ENCODE data around the gene PIGW.

The PIGW gene

DNA sequence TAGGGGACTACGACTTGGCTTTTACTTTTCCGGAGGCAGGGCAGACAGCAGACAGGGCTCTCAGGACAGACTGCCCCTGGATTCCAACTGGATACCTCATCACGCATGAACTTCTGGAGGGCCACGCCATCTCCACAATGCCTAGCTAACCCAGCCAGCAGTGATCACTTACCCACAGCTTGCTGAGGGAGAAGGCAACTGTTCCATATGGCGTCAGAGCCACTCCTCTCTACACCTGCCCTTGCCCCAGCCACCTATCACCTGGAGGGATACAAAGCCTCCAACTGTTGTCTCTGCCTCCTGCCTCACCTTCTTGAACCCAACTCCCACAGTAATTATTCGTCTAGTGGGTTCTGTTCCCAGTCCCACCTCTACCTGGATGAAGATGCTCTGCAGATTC, 8.9 kb upstream of the PIGW start:
- Histone ChIP-seq H3K9me3 (ENCODE audit: control insufficient read depth, low read length) (no peaks in the 10 kb centered on the region), H3K36me3 (ENCODE audit: control insufficient read depth, insufficient read depth, low read length) (peaks cover 19% of the 10 kb centered on the region)
- DNase-seq = no peak

DNA sequence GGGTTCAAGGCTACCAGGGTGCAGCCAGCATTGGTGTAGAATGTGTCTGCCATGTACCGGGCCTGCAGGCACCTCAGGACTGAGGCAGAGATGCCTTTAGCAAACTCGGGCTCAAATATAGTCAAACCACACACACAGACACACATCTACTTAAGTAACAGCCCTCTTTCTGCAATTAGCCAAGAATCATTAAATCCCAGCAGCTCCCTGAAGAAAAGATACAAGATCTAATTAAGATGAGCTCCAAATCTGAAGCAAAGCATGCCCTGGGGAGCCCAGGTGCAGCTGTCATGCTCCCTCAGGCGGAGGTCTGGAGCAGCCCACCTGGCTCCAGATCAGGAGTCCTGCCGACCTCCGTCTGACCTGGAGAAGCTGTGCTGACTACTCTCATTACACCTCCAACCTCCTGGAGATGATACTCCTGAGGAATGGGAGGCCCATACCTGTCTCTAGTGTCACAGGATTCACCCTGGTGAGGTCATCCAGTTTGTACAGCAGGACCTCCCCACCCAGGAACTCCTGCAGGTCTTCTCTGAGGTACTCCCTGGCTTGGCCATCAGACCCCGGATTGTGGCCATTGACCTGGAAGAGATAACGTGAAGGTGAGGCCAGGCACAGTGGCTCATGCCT, 7.1 kb upstream of the PIGW start:
- Histone ChIP-seq H3K9me3 (ENCODE audit: control insufficient read depth, low read length) (no peaks in the 10 kb centered on the region), H3K27ac (ENCODE audit: insufficient read depth, low read length, poor library complexity, severe bottlenecking) (no peak overlapping the region), H3K36me3 (ENCODE audit: control insufficient read depth, insufficient read depth, low read length) (peaks cover 20% of the 10 kb centered on the region), H3K4me3 (ENCODE audit: insufficient read depth, low read depth, low read length, poor library complexity, severe bottlenecking) (no peak overlapping the region), H3K27me3 (replicated peaks; ENCODE audit: control insufficient read depth, insufficient read depth, low read length, poor library complexity, severe bottlenecking) (no peaks in the 10 kb centered on the region), H3K4me1 (ENCODE audit: control insufficient read depth, insufficient read depth, low read length, poor library complexity, severe bottlenecking) (no peaks in the 10 kb centered on the region)
- no peak for DNase-seq

More for the DNA sequence above, 8.9 kb upstream of the PIGW start:
- no peak overlapping the region for H3K27ac ChIP-seq (ENCODE audit: insufficient read depth, low read length, poor library complexity, severe bottlenecking)
- no peaks in the 10 kb centered on the region for H3K27me3 ChIP-seq (replicated peaks; ENCODE audit: control insufficient read depth, insufficient read depth, low read length, poor library complexity, severe bottlenecking)
- no peaks in the 10 kb centered on the region for H3K4me1 ChIP-seq (ENCODE audit: control insufficient read depth, insufficient read depth, low read length, poor library complexity, severe bottlenecking)
- no peak overlapping the region for H3K4me3 ChIP-seq (ENCODE audit: insufficient read depth, low read depth, low read length, poor library complexity, severe bottlenecking)

DNA sequence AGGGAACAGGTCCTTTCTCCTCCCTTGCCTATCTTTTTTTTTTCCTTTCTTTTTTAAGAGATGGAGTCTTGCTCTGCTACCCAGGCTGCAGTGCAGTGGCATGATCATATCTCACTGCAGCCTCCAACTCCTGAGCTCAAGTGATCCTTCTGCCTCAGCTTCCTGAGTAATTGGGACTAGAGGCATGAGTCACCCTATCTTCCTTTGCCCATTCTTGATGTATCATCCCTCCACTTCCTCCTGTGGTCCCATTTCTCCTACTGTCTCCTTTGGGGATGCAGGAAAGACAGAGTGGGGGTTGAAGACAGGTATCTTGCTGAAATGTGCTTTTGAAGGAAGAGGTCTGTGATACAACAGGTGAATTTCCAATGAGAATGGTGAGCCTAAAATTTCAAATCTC, 5.7 kb upstream of the PIGW start:
- H3K27me3 ChIP-seq (replicated peaks; ENCODE audit: control insufficient read depth, insufficient read depth, low read length, poor library complexity, severe bottlenecking) = no peaks in the 10 kb centered on the region
- DNase-seq = no peak
- H3K27ac ChIP-seq (ENCODE audit: insufficient read depth, low read length, poor library complexity, severe bottlenecking) = no peak overlapping the region

DNA sequence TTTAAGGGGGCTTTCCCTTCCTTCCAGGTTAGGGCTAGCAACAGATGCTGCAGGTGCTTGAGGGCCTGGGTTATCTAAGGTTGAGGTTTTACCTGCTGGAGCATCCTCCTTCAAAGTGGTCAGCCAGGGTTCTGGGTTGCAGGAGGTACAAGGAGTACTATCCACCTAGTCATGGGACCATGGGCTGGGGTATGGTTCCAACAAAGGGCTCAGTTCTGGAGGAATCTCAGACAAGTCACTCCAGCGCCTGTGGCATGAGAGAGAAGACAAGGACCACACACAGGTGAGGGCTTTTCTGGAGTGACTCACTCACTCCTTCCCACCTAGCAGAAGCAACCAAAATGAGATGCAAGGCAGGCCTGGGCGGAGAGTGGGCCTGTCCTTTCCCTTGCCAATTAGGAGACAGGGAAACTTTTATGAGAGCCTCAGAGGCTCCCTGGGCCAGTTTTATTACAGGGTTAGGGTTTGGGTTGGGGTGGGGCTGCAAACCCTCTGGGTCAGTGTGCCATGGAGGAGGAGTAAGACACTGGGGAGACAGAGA, 2.3 kb upstream of the PIGW start:
- no peak overlapping the region for H3K27ac ChIP-seq (ENCODE audit: insufficient read depth, low read length, poor library complexity, severe bottlenecking)

More for the DNA sequence above, 5.7 kb upstream of the PIGW start:
- Histone ChIP-seq H3K36me3 (ENCODE audit: control insufficient read depth, insufficient read depth, low read length) (peaks cover 20% of the 10 kb centered on the region), H3K4me1 (ENCODE audit: control insufficient read depth, insufficient read depth, low read length, poor library complexity, severe bottlenecking) (no peaks in the 10 kb centered on the region), H3K4me3 (ENCODE audit: insufficient read depth, low read depth, low read length, poor library complexity, severe bottlenecking) (no peak overlapping the region), H3K9me3 (ENCODE audit: control insufficient read depth, low read length) (no peaks in the 10 kb centered on the region)

DNA sequence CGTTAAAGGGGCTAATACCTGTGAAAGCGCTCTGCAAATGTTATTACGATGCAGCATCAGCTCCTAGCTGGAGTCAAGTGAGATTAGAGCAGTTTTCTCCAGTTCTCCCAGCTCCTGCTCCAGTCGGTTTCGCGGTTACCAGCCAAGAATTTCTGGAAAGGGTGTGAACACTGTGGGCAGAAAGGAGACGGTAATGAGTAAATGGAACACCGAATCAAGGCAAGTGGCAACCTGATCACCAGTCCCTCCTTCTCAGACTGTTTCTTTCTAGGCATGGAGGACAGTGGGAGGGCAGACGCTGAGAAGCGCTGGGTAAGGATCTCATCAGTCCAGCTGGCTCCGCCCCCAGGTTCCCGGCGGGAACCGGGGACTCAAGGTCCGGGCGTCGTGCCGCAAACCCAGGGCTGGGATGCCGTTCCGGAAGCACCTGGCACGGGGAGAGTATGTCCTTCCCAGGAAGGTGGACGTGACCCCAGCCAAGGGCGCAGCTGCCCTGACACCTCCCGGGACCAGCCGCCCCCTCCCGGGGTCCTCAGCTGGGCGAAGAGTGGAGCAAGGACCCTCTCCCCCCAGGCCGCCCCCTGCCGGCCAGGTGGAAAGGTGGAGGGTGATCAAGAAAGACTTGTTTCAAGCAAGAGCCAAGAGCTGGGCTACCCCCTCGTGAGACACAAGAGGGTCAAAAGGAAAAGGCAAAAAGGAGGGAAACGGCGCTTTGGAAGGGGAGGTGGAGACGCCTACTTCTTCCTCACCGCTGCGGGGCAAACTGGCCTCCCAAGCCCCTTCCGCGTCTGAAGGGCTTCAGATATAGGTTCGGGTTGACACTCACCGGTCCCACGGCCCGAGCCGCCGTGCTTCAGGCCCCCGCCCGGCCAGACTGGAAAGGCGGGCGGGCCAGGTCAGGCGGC, 600 bp upstream of the PIGW start:
- peak overlapping the region; percentile 92 for H3K27ac ChIP-seq (ENCODE audit: insufficient read depth, low read length, poor library complexity, severe bottlenecking)
- peaks cover 13% of the 10 kb centered on the region for H3K36me3 ChIP-seq (ENCODE audit: control insufficient read depth, insufficient read depth, low read length)

More for the DNA sequence above, 2.3 kb upstream of the PIGW start:
- no peaks in the 10 kb centered on the region for H3K4me1 ChIP-seq (ENCODE audit: control insufficient read depth, insufficient read depth, low read length, poor library complexity, severe bottlenecking)
- no peaks in the 10 kb centered on the region for H3K9me3 ChIP-seq (ENCODE audit: control insufficient read depth, low read length)
- H3K4me3 ChIP-seq (ENCODE audit: insufficient read depth, low read depth, low read length, poor library complexity, severe bottlenecking) = no peak overlapping the region
- DNase-seq = no peak
- no peaks in the 10 kb centered on the region for H3K27me3 ChIP-seq (replicated peaks; ENCODE audit: control insufficient read depth, insufficient read depth, low read length, poor library complexity, severe bottlenecking)
- H3K36me3 ChIP-seq (ENCODE audit: control insufficient read depth, insufficient read depth, low read length) = peaks cover 11% of the 10 kb centered on the region

DNA sequence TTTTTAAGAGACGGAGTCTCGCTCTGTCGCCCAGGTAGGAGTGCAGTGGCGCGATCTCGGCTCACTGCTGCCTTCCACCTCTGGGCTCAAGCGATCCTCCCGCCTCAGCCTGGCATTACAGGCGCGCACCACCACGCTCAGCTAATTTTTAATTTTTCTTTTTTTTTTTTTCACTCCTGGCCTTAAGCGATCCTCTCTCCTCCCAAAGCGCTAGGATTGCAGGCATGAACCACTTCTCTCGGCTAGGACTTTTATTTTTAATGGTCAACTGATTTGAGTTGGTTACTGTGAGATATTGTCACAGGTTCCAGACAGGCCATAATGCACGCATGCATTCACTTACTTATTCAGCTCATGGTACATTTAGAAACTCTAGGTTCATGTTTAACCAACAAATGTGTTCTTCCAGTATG, 888 bp downstream of the PIGW start:
- Histone ChIP-seq H3K4me1 (ENCODE audit: control insufficient read depth, insufficient read depth, low read length, poor library complexity, severe bottlenecking) (no peaks in the 10 kb centered on the region), H3K4me3 (ENCODE audit: insufficient read depth, low read depth, low read length, poor library complexity, severe bottlenecking) (peak overlapping the region; percentile 96), H3K9me3 (ENCODE audit: control insufficient read depth, low read length) (no peaks in the 10 kb centered on the region), H3K27me3 (replicated peaks; ENCODE audit: control insufficient read depth, insufficient read depth, low read length, poor library complexity, severe bottlenecking) (no peaks in the 10 kb centered on the region), H3K27ac (ENCODE audit: insufficient read depth, low read length, poor library complexity, severe bottlenecking) (peak overlapping the region; percentile 92), H3K36me3 (ENCODE audit: control insufficient read depth, insufficient read depth, low read length) (peaks cover 13% of the 10 kb centered on the region)
- DNase-seq = no peak

More for the DNA sequence above, 600 bp upstream of the PIGW start:
- H3K4me1 ChIP-seq (ENCODE audit: control insufficient read depth, insufficient read depth, low read length, poor library complexity, severe bottlenecking) = no peaks in the 10 kb centered on the region
- H3K9me3 ChIP-seq (ENCODE audit: control insufficient read depth, low read length) = no peaks in the 10 kb centered on the region
- no peaks in the 10 kb centered on the region for H3K27me3 ChIP-seq (replicated peaks; ENCODE audit: control insufficient read depth, insufficient read depth, low read length, poor library complexity, severe bottlenecking)
- peak overlapping the region; percentile 96 for H3K4me3 ChIP-seq (ENCODE audit: insufficient read depth, low read depth, low read length, poor library complexity, severe bottlenecking)
- DNase-seq = peak in 1 of 3 donors; percentile 45

DNA sequence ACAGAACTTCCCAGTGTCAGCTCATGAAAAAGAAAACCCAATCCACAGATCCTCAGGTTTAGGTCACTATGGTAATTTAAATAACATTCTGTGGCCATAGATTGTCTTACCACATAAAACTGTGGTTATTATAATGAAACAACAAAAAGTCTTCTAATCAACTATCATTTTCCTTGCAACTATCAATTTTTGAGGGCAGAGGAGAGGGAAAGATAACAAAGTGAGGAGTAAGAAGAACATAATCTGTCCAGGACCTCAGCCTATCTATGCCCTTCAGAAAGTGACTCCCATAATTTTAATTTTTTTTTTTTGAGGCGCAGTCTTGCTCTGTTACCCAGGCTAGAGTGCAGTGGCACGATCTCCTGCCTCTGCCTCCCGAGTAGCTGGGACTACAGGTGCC, 5.9 kb downstream of the PIGW start:
- H3K4me3 ChIP-seq (ENCODE audit: insufficient read depth, low read depth, low read length, poor library complexity, severe bottlenecking) = no peak overlapping the region
- no peak for DNase-seq
- peaks cover 8% of the 10 kb centered on the region for H3K36me3 ChIP-seq (ENCODE audit: control insufficient read depth, insufficient read depth, low read length)

DNA sequence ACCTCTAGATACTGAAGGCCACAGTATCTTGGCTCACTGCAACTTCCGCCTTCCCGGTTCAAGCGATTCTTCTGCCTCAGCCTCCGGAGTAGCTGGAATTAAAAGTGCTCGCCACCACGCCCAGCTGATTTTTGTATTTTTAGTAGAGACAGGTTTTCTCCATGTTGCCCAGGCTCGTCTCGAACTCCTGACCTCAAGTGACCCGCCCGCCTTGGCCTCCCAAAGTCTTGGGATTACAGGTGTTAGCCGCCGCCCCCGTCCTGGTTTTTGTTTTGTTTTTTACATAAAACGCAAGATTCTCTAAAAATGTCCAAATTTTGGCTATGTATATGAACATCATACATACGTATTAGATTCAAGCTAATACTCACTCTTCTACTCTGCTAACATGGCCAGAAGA, 8.0 kb downstream of the PIGW start:
- Histone ChIP-seq H3K27ac (ENCODE audit: insufficient read depth, low read length, poor library complexity, severe bottlenecking) (no peak overlapping the region), H3K9me3 (ENCODE audit: control insufficient read depth, low read length) (no peaks in the 10 kb centered on the region), H3K4me1 (ENCODE audit: control insufficient read depth, insufficient read depth, low read length, poor library complexity, severe bottlenecking) (peaks cover 17% of the 10 kb centered on the region), H3K36me3 (ENCODE audit: control insufficient read depth, insufficient read depth, low read length) (peaks cover 3% of the 10 kb centered on the region), H3K27me3 (replicated peaks; ENCODE audit: control insufficient read depth, insufficient read depth, low read length, poor library complexity, severe bottlenecking) (no peaks in the 10 kb centered on the region), H3K4me3 (ENCODE audit: insufficient read depth, low read depth, low read length, poor library complexity, severe bottlenecking) (no peak overlapping the region)
- no peak for DNase-seq

More for the DNA sequence above, 5.9 kb downstream of the PIGW start:
- H3K27me3 ChIP-seq (replicated peaks; ENCODE audit: control insufficient read depth, insufficient read depth, low read length, poor library complexity, severe bottlenecking) = no peaks in the 10 kb centered on the region
- no peaks in the 10 kb centered on the region for H3K9me3 ChIP-seq (ENCODE audit: control insufficient read depth, low read length)
- no peak overlapping the region for H3K27ac ChIP-seq (ENCODE audit: insufficient read depth, low read length, poor library complexity, severe bottlenecking)
- peaks cover 7% of the 10 kb centered on the region for H3K4me1 ChIP-seq (ENCODE audit: control insufficient read depth, insufficient read depth, low read length, poor library complexity, severe bottlenecking)

DNA sequence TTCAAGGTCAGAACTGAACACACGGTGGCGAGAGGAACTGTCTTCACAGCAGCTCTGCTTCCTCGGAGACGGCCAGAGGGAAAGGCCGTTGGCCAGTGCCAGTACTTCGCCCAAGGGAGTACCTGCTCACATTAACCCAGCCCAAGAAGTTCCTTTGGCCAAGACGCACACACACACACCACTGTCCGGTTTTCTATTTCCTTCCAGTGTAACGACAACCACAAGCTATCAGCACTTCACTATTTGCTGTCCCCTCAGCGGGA, 9.2 kb downstream of the PIGW start:
- Histone ChIP-seq H3K4me1 (ENCODE audit: control insufficient read depth, insufficient read depth, low read length, poor library complexity, severe bottlenecking) (peaks cover 22% of the 10 kb centered on the region), H3K9me3 (ENCODE audit: control insufficient read depth, low read length) (no peaks in the 10 kb centered on the region)
- no peak for DNase-seq

More for the DNA sequence above, 9.2 kb downstream of the PIGW start:
- Histone ChIP-seq H3K4me3 (ENCODE audit: insufficient read depth, low read depth, low read length, poor library complexity, severe bottlenecking) (peak overlapping the region; percentile 91), H3K27me3 (replicated peaks; ENCODE audit: control insufficient read depth, insufficient read depth, low read length, poor library complexity, severe bottlenecking) (no peaks in the 10 kb centered on the region), H3K36me3 (ENCODE audit: control insufficient read depth, insufficient read depth, low read length) (no peaks in the 10 kb centered on the region), H3K27ac (ENCODE audit: insufficient read depth, low read length, poor library complexity, severe bottlenecking) (peak overlapping the region; percentile 98)
